Omental fat pad (tissue), 4 donors: ENCODE data around the gene ADGRF3. TPM values are rescaled to one million over a fixed set of nuclear protein-coding genes. Genes with fewer than 3 reads are reported as not detected.

Experiments
- ATAC-seq: fragments of 150-250 bp; one replicate; pipeline ENCODE4 v1.9.1; 2016; ENCODE audit warnings: mild to moderate bottlenecking, moderate library complexity; ENCODE audit not compliant: low FRiP score
- DNase-seq: peaks from one replicate; pipeline ENCODE4 v3.0.0-alpha.2; 2019; ENCODE audit warnings: low spot score
- CTCF ChIP-seq, 3 donors: fragments of 450-650 bp; IDR thresholded peaks; one replicate each; pipeline ENCODE4 v1.5.1; 2016 to 2017; ENCODE audit warnings: antibody characterized with exemption in 3 of 3, mild to moderate bottlenecking in 3 of 3, moderate library complexity in 2 of 3
- total RNA-seq, 4 donors: library from RNA; depleted of rRNA; stranded (reverse); fragments of >200 nt; gene quantifications; one replicate each; pipeline ENCODE4 v1.1.0, GENCODE V29; 2016

Gene ADGRF3
- total RNA-seq, 4 donors from 2014 or later: 0.09 TPM; not detected in 3

GRCh38 chr2:26351375-26352090 is 4.9 kb upstream of the ADGRF3 start:
- ATAC-seq (no peak), DNase-seq (no peak)
- no peak for TF ChIP-seq CTCF (IDR thresholded peaks at IDR 0.05)

GRCh38 chr2:26349690-26350089 is 3.1 kb upstream of the ADGRF3 start:
- DNase-seq: no peak
- ATAC-seq: no peak
- TF ChIP-seq CTCF (IDR thresholded peaks at IDR 0.05): no peak

DNA sequence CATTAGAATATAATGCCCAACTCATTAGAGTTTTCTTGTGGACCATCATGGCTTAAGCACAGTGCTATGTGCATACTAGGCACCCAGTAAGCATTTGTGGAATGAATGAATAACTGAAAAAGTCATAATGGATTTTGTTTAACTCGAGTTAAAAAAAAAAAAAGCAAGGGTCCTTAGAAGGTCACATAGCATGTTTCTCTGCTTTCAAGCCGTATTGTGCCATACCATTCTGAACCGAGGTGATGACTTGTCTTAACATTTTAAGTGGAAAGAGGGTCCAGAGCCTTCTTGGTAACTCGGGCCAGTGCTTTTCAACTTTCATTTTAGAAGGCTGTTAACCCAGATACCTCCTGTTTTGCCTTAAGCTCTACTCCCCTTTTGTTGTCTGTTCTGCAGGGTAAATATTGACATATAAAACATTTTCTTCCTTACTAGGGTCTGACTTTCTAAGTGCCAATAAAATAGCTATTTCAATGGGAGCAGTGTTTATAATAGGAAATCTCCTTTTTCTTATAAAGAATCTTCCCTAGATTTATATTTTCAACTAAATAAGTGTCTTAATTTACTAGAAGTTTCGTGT is 787 bp upstream of the ADGRF3 start:
- TF ChIP-seq CTCF (IDR thresholded peaks at IDR 0.05): no peak
- ATAC-seq (no peak), DNase-seq (no peak)

DNA sequence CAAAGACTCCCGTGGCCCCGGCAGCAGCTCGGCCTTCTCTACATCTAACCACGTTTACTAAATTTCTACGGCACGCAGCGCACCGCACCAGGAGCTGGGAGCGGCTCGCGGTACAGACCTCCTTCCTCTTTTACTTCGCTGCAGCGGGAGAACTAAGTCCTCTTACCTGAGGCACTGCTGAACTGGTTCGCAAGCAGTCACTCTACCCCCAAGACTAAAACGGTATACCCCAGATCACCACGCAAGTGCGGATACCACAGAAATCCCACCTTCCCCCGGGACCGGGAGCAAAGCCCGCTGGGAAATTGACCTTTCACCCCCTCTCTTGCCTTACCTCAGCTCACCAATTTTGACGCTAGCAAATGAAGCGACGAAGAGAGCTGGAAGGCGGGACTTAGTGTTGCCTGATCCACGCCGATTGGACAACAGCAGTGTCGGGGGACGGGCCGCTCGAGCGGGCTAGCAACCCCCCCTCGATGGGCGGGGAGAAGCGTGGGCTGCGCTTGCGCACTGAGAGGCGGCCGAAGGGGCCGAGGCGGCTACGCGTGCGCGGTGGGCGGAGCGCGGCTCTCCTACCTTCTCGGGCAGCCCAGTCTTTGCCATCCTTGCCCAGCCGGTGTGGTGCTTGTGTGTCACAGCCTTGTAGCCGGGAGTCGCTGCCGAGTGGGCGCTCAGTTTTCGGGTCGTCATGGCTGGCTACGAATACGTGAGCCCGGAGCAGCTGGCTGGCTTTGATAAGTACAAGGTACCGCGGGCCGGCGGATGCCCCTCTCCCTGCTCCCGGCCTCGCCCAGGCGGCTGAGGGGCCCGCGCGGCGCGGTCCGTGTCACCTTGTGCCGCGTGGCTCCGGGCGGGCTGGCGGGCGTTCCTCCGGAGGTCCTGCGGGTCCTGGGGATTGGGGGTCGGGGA is 790 bp downstream of the ADGRF3 start, which contains the start of gene SELENOI:
SELENOI (plus strand) TSS at position 599 of the 909 bp plus-strand sequence; CDS start at position 689, 90 bp downstream.
- TF ChIP-seq CTCF (IDR thresholded peaks at IDR 0.05): no peak
- DNase-seq (peak; percentile 85), ATAC-seq (peak; percentile 100)

GRCh38 chr2:26345283-26345544 is 1.4 kb downstream of the ADGRF3 start:
- TF ChIP-seq CTCF (IDR thresholded peaks at IDR 0.05): no peak
- DNase-seq: no peak
- ATAC-seq: no peak

GRCh38 chr2:26344581-26345282 is 1.9 kb downstream of the ADGRF3 start:
- no peak for ATAC-seq
- DNase-seq: no peak
- TF ChIP-seq CTCF (IDR thresholded peaks at IDR 0.05): no peak
